Measurements from ENCODE around the gene CASQ1.

CASQ1 gene

GRCh38 chr1:160208557-160209320, 18.4 kb downstream of the CASQ1 start:
- no peak overlapping the region for H3K27ac ChIP-seq
- TF ChIP-seq CTCF (conservative IDR thresholded peaks at IDR 0.05), result no peak
- TF ChIP-seq ZFX (IDR thresholded peaks at IDR 0.05), result no peak

- no peak overlapping the region for H3K27ac ChIP-seq
- no peak for TF ChIP-seq ZFX (IDR thresholded peaks at IDR 0.05)
- no peak for TF ChIP-seq CTCF (conservative IDR thresholded peaks at IDR 0.05)
Observed at GRCh38 chr1:160209321-160210046, 19.1 kb downstream of the CASQ1 start.

- H3K27ac ChIP-seq, result no peak overlapping the region
- no peak for TF ChIP-seq CTCF (conservative IDR thresholded peaks at IDR 0.05)
- TF ChIP-seq ZFX (IDR thresholded peaks at IDR 0.05), result no peak
Observed at GRCh38 chr1:160210561-160210960, 20.2 kb downstream of the CASQ1 start.

GRCh38 chr1:160211046-160211790, 20.8 kb downstream of the CASQ1 start:
- TF ChIP-seq CTCF (conservative IDR thresholded peaks at IDR 0.05), result no peak
- TF ChIP-seq ZFX (IDR thresholded peaks at IDR 0.05), result no peak
- H3K27ac ChIP-seq, result no peak overlapping the region

GRCh38 chr1:160214481-160215140, 24.2 kb downstream of the CASQ1 start:
- no peak for TF ChIP-seq ZFX (IDR thresholded peaks at IDR 0.05)
- no peak for TF ChIP-seq CTCF (conservative IDR thresholded peaks at IDR 0.05)
- H3K27ac ChIP-seq, result no peak overlapping the region

- H3K27ac ChIP-seq, result no peak overlapping the region
- TF ChIP-seq ZFX (IDR thresholded peaks at IDR 0.05) (no peak), CTCF (conservative IDR thresholded peaks at IDR 0.05) (no peak)
Observed at GRCh38 chr1:160216301-160216700, 25.9 kb downstream of the CASQ1 start.

All from C4-2B (cell line).